Ishikawa (cell line): ENCODE measurements around the gene CALN1.

Experiments
- EP300 ChIP-seq: IDR thresholded peaks from 2 replicates; pipeline ENCODE4 v1.6.1; 2012; ENCODE audit warnings: borderline replicate concordance
- FOXM1 ChIP-seq: IDR thresholded peaks from 2 replicates; pipeline ENCODE4 v1.6.1; 2012; ENCODE audit warnings: low read depth, borderline replicate concordance
- RAD21 ChIP-seq: IDR thresholded peaks from 2 replicates; pipeline ENCODE4 v1.6.1; 2012; ENCODE audit warnings: low read depth
- REST ChIP-seq: IDR thresholded peaks from 2 replicates; pipeline ENCODE4 v1.6.1; 2012; ENCODE audit warnings: low read depth, mild to moderate bottlenecking
- TAF1 ChIP-seq: IDR thresholded peaks from 2 replicates; pipeline ENCODE4 v1.6.1; 2012; ENCODE audit warnings: low read depth, mild to moderate bottlenecking
- TCF12 ChIP-seq: IDR thresholded peaks from 2 replicates; pipeline ENCODE4 v1.6.1; 2012; ENCODE audit warnings: low read depth
- USF1 ChIP-seq: IDR thresholded peaks from 2 replicates; pipeline ENCODE4 v1.6.1; 2012
- YY1 ChIP-seq: IDR thresholded peaks from 2 replicates; pipeline ENCODE4 v1.6.1; 2012; ENCODE audit warnings: low read depth
- TF ChIP-seq, protein P1 (sequence below): IDR thresholded peaks from 2 replicates; pipeline ENCODE4 v1.6.1; 2012

GRCh38 chr7:72441791-72442190, 29.7 kb upstream of the CALN1 start:
- TF ChIP-seq REST (no peak), FOXM1 (no peak), YY1 (no peak), EP300 (no peak), TAF1 (no peak), RAD21 (no peak), TCF12 (no peak), USF1 (no peak)
- TF ChIP-seq, protein P1, sequence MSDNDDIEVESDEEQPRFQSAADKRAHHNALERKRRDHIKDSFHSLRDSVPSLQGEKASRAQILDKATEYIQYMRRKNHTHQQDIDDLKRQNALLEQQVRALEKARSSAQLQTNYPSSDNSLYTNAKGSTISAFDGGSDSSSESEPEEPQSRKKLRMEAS, result no peak
